Cardiac fibroblast (primary cell): ENCODE data around the gene CLASRP.
"Not testable (repeated sequence)": the region's sequence is repeated elsewhere in the genome, so short reads cannot be mapped to it uniquely, and the experiment has no call there.

ENCODE experiments used
- DNase-seq, 2 donors: peaks; one replicate each; pipeline versions ENCODE4 v3.0.0 to v3.0.0-alpha.2; 2010; ENCODE audit warnings: low read depth in 2 of 2
- H3K4me3 ChIP-seq, 2 donors: replicated peaks in 1 of 2; 1 replicate in 1 of 2; 2 replicates in 1 of 2; pipeline ENCODE4 v1.5.1; 2011; ENCODE audit warnings: low read depth in 2 of 2, low read length in 2 of 2, mild to moderate bottlenecking in 2 of 2, moderate library complexity in 1 of 2
- CTCF ChIP-seq: IDR thresholded peaks from one replicate; pipeline ENCODE4 v1.5.1; 2011; ENCODE audit warnings: low read depth, mild to moderate bottlenecking, low read length, inconsistent platforms

CLASRP gene

GRCh38 chr19:45117671-45118070 lies 78.8 kb downstream of the CLASRP start:
- H3K4me3 ChIP-seq = no peak overlapping the region
- TF ChIP-seq CTCF = no peak
- no peak for DNase-seq

- DNase-seq = no peak
- no peak for TF ChIP-seq CTCF
- no peak overlapping the region for H3K4me3 ChIP-seq
Measured at GRCh38 chr19:45118106-45118505, 79.3 kb downstream of the CLASRP start.

GRCh38 chr19:45118591-45119355 lies 79.9 kb downstream of the CLASRP start:
- DNase-seq, H3K4me3 ChIP-seq: not testable (repeated sequence)

- DNase-seq = no peak
- H3K4me3 ChIP-seq = no peak overlapping the region
- no peak for TF ChIP-seq CTCF
Measured at GRCh38 chr19:45119582-45119981, 80.7 kb downstream of the CLASRP start.
